AG09309 (cell line): ENCODE results near the gene MS4A6E.
A peak's percentile ranks its signal among the peaks of the same experiment; 100 is the strongest.

Source experiments
- DNase-seq: peaks from one replicate; pipeline ENCODE4 v3.0.0-alpha.2; 2010; ENCODE audit warnings: low read depth
- H3K4me3 ChIP-seq: 2 replicates; pipeline ENCODE4 v1.5.1; 2011; ENCODE audit warnings: mild to moderate bottlenecking, low read depth, low read length, moderate library complexity; ENCODE audit not compliant: control insufficient read depth
- CTCF ChIP-seq: IDR thresholded peaks from 2 replicates; pipeline ENCODE4 v1.5.1; 2011; ENCODE audit warnings: mild to moderate bottlenecking, low read depth, low read length, inconsistent platforms; ENCODE audit not compliant: insufficient read depth, control insufficient read depth; ENCODE audit errors: missing control alignments

The MS4A6E gene

GRCh38 chr11:60332846-60333245, 5.8 kb downstream of the MS4A6E start:
- no peak for DNase-seq
- no peak for TF ChIP-seq CTCF
- no peak overlapping the region for H3K4me3 ChIP-seq

- DNase-seq: no peak
- no peak overlapping the region for H3K4me3 ChIP-seq
- peak; percentile 51 for TF ChIP-seq CTCF
Observed at GRCh38 chr11:60334005-60334620, 7.1 kb downstream of the MS4A6E start.

- no peak for DNase-seq
- H3K4me3 ChIP-seq: no peak overlapping the region
- no peak for TF ChIP-seq CTCF
Observed at GRCh38 chr11:60336767-60337391, 9.8 kb downstream of the MS4A6E start.

GRCh38 chr11:60338053-60338452, 11.0 kb downstream of the MS4A6E start:
- no peak overlapping the region for H3K4me3 ChIP-seq
- TF ChIP-seq CTCF: no peak
- DNase-seq: no peak

- H3K4me3 ChIP-seq: no peak overlapping the region
- no peak for DNase-seq
- no peak for TF ChIP-seq CTCF
Observed at GRCh38 chr11:60339356-60339755, 12.3 kb downstream of the MS4A6E start.

GRCh38 chr11:60343094-60343704, 16.1 kb downstream of the MS4A6E start:
- H3K4me3 ChIP-seq: no peak overlapping the region
- TF ChIP-seq CTCF: peak; percentile 37
- DNase-seq: no peak
